BLaER1 (cell line): ENCODE measurements around the gene CERK.
A peak's percentile ranks its signal among the peaks of the same experiment; 100 is the strongest.
"Not testable (repeated sequence)": the region's sequence is repeated elsewhere in the genome, so short reads cannot be mapped to it uniquely, and the experiment has no call there.

ENCODE experiments used
- H3K27ac ChIP-seq: shearing (Covaris generic); formaldehyde crosslinking; 2 replicates; pipeline ENCODE4 v1.8.1; 2022
- H3K27me3 ChIP-seq: shearing (Covaris generic); formaldehyde crosslinking; 2 replicates; pipeline ENCODE4 v1.8.1; 2022
- H3K36me3 ChIP-seq: shearing (Covaris generic); formaldehyde crosslinking; 2 replicates; pipeline ENCODE4 v1.8.1; 2022
- H3K4me1 ChIP-seq: shearing (Covaris generic); formaldehyde crosslinking; 2 replicates; pipeline ENCODE4 v1.8.1; 2022
- H3K4me2 ChIP-seq: shearing (Covaris generic); formaldehyde crosslinking; 2 replicates; pipeline ENCODE4 v1.8.1; 2022
- H3K4me3 ChIP-seq: shearing (Covaris generic); formaldehyde crosslinking; 2 replicates; pipeline ENCODE4 v1.8.1; 2022
- H3K9ac ChIP-seq: shearing (Covaris generic); formaldehyde crosslinking; 2 replicates; pipeline ENCODE4 v1.8.1; 2022
- H3K9me3 ChIP-seq: shearing (Covaris generic); formaldehyde crosslinking; 2 replicates; pipeline ENCODE4 v1.8.1; 2022
- H4K20me1 ChIP-seq: shearing (Covaris generic); formaldehyde crosslinking; 2 replicates; pipeline ENCODE4 v1.8.1; 2022
- Cebpa-rat ChIP-seq: shearing (Covaris generic); IDR thresholded peaks from 2 replicates; pipeline ENCODE4 v1.8.1; 2022

Gene CERK

GRCh38 chr22:46649141-46650077 lies 88.6 kb downstream of the CERK start:
- peak overlapping the region; percentile 60 for H3K9ac ChIP-seq
- H3K4me3 ChIP-seq = 0 out of 2 replicates have a peak overlapping the region, but pooled peaks have one; percentile 23
- H3K9me3 ChIP-seq = no peaks in the 10 kb centered on the region; the same call in 1 of the 2 replicates
- H3K27me3 ChIP-seq = no peaks in the 10 kb centered on the region
- H3K36me3 ChIP-seq = peaks cover 43% of the 10 kb centered on the region
- H4K20me1 ChIP-seq = peaks cover 99% of the 10 kb centered on the region
- H3K4me1 ChIP-seq = peaks cover 97% of the 10 kb centered on the region
- no peak for TF ChIP-seq Cebpa-rat
- peak overlapping the region; percentile 95 for H3K4me2 ChIP-seq
- peak overlapping the region; percentile 76 for H3K27ac ChIP-seq

DNA sequence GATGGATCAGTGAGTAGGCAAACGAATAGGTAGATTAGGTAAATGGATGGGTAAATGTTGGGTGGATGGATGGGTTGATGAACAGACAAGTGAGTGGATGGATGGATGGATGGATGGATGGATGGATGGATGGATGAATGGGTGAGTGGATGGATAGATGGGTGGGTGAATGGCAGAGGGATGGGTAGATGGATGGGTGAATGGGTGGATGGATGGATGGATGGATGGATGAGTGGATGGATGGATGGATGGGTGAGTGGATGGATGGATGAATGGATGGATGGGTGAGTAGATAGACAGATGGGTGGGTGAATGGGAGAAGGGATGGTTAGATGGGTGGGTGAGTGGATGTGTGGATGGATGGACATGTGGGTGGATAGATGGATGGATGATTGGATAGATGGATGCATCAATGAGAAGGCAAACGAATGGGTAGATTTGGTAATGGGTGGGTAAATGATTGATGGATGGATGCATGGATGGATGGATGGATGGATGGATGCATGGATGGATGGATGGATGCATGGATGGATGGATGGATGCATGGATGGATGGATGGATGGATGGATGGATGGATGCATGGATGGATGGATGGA lies 89.7 kb downstream of the CERK start:
- Histone ChIP-seq H3K4me1 (peaks cover 91% of the 10 kb centered on the region), H3K36me3 (peaks cover 49% of the 10 kb centered on the region), H4K20me1 (peaks cover 100% of the 10 kb centered on the region), H3K4me2 (peak overlapping the region; percentile 95)
- not testable (repeated sequence) for H3K4me3 ChIP-seq, H3K27me3 ChIP-seq, H3K9me3 ChIP-seq, H3K9ac ChIP-seq, H3K27ac ChIP-seq

DNA sequence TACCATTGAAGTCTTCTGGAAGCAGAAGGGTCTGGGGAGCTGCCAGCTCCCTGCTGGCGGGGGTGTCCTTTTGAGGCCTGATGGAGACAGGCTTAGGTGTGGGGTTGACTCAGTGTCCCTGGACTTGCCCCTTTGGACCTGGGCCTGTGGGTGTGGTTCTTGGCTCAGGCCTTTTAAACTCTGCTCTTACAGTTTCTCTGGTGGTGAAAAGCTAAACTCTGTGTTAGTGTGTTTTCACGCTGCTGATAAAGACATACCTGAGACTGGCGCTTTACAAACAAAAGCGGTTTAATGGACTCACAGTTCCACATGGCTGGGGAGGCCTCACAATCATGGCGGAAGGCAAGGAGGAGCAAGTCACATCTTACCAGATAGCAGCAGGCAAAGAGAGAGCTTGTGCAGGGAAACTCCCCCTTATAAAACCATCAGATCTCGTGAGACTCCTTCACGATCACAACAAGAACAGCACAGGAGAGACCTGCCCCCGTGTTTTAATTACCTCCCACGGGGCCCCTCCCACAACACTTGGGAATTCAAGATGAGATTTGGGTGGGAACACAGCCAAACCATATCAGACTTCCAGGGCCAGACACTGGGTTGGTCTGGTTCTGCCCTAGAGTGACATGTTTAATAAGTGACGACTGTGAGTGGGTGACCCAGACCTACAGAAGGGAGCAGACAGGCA lies 91.4 kb downstream of the CERK start:
- TF ChIP-seq Cebpa-rat = no peak
- no peaks in the 10 kb centered on the region for H3K27me3 ChIP-seq
- peaks cover 93% of the 10 kb centered on the region for H4K20me1 ChIP-seq
- H3K4me1 ChIP-seq = peaks cover 82% of the 10 kb centered on the region
- peaks cover 44% of the 10 kb centered on the region for H3K36me3 ChIP-seq
- H3K4me3 ChIP-seq = no peak overlapping the region
- no peak overlapping the region for H3K27ac ChIP-seq
- peak overlapping the region; percentile 56 for H3K4me2 ChIP-seq
- no peaks in the 10 kb centered on the region; the same call in 1 of the 2 replicates for H3K9me3 ChIP-seq
- H3K9ac ChIP-seq = no peak overlapping the region

DNA sequence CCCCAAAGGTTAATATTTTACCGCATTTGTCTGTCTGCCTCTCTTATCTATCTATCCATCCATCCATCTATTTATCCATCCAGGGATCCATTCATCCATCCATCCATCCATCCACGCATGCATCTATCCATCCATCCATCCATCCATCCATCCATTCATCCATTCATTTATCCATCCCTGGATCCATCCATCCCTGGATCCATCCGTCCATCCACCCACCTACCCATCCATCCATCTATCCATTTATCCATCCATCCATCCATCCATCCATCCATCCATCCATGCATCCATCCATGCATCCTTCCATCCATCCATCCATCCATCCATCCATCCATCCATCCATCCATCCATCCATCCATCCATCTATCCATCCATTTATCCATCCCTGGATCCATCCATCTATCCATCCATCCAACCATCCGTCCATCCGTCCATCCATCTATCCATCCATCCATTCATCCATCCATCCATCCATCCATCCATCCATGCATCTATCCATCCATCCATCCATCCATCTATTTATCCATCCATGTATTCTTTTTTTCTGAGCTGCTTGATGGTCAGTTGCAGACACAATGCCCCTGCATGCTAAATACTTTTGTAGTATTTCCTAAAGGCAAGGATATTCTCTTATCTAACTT lies 95.1 kb downstream of the CERK start:
- not testable (repeated sequence) for H3K27ac ChIP-seq, H3K9me3 ChIP-seq, H3K4me3 ChIP-seq, H3K4me2 ChIP-seq, H3K27me3 ChIP-seq, H3K9ac ChIP-seq
- peaks cover 66% of the 10 kb centered on the region for H3K36me3 ChIP-seq
- peaks cover 83% of the 10 kb centered on the region for H3K4me1 ChIP-seq
- peaks cover 80% of the 10 kb centered on the region for H4K20me1 ChIP-seq

GRCh38 chr22:46641811-46642266 lies 96.2 kb downstream of the CERK start:
- Histone ChIP-seq H3K4me3 (peak overlapping the region; percentile 39; the same call in 1 of the 2 replicates), H4K20me1 (peaks cover 80% of the 10 kb centered on the region), H3K4me1 (peaks cover 85% of the 10 kb centered on the region), H3K9ac (peak overlapping the region; percentile 43; the same call in 1 of the 2 replicates), H3K9me3 (no peaks in the 10 kb centered on the region; the same call in 1 of the 2 replicates), H3K36me3 (peaks cover 63% of the 10 kb centered on the region), H3K27ac (peak overlapping the region; percentile 70; the same call in 1 of the 2 replicates), H3K27me3 (no peaks in the 10 kb centered on the region), H3K4me2 (peak overlapping the region; percentile 85)
- no peak for TF ChIP-seq Cebpa-rat

DNA sequence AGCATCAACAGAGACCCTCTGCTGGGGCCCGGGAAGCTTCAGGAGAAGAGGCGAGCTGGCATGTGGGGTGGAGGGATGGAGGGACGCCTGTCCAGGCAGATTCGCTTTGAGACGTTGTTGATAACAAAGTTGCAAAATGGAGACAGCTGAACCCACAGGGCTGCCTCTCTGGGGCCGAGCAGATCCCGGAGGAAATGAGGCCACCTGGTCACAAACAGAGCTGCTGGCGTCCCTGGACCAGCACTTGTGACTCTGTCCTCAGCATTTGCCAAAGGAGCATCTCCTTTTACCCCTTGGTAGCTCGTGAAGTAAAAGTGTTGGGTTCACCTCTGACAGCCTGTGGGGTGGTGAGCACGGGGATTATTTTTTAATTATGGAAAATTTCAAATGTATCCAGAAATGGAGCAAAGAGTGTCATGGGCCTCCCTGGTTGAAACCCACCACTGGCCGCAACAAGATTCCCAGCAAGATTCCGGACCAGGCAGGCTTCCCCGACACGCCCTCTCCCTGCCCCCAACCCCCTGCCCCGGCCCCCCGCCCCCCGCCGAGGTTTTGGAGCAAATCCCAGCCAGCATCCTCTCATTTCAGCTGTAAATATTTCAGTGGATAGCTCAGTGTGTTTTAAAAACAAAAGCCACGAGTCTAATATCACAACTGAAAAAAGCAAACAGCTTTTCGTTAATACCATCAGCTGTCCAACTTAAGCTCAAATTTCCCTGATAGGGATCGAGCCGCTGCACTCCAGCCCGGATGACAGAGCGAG lies 97.6 kb downstream of the CERK start:
- Histone ChIP-seq H4K20me1 (peaks cover 78% of the 10 kb centered on the region), H3K4me1 (peaks cover 83% of the 10 kb centered on the region), H3K4me2 (peak overlapping the region; percentile 90), H3K4me3 (peak overlapping the region; percentile 31), H3K9ac (peak overlapping the region; percentile 45; the same call in 1 of the 2 replicates), H3K27me3 (no peaks in the 10 kb centered on the region), H3K9me3 (no peaks in the 10 kb centered on the region), H3K27ac (peak overlapping the region; percentile 71), H3K36me3 (peaks cover 60% of the 10 kb centered on the region)
- TF ChIP-seq Cebpa-rat = no peak

DNA sequence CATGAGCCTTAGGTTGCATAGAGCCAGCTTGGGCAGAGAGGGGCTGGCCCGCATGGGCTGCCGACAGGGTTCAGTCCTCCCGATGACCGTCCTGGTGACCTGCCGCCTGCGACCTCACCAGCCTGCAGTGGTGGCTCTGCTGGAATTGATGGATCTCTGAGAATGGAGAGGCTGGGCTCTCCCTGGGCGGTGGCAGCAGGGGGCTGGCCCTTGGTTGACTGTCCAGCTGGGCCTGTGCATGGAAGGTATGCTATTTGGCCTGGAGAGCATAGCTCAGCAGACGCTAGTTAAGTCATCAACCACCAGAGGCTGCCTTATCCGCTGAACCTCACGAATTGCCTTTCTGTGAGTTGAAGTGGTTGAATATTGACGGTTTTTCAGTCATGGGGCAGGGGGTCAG lies 98.2 kb downstream of the CERK start:
- TF ChIP-seq Cebpa-rat = no peak

DNA sequence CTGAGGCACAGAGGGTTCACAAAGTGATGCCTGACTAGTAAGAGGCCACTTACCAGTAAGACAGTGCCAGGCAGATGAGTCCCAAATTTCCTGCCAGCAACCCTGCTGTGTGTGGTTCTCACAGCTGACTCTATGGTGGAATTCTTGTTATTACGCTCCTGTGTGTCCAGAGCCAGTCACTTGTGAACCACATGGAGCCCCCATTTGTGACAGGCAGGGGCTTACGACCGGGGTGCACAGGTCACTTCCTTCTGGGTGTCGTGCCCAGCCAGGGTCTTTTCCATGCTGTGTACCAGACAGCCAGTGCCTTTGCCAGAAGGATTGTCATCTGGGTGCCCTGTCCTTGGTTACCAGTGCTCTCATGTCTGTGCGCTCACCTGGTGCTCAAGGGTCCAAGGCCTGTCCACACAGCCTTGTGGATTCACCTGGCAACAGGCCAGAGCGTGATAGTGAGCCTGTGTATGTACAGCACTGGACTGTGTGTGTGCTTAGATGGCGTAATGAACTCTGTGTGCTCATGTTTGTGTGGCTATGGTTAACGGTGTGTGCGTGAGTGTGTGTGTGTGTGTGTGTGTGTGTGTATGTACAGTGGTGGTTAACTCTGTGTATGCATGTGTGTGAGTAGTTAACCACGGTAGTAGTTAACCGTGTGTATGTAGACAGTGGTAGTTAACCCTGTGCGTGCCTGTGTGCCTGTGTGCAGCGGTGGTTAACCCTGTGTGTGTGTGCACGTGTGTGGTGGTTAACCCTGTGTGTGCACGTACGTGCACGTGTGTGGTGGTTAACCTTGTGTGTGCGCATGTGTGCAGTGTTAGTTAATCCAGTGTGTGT lies 99.2 kb downstream of the CERK start:
- H3K9me3 ChIP-seq = no peaks in the 10 kb centered on the region
- H3K27me3 ChIP-seq = no peaks in the 10 kb centered on the region
- H4K20me1 ChIP-seq = peaks cover 69% of the 10 kb centered on the region
- H3K36me3 ChIP-seq = peaks cover 56% of the 10 kb centered on the region
- TF ChIP-seq Cebpa-rat = no peak
- H3K4me2 ChIP-seq = peak overlapping the region; percentile 90
- H3K4me1 ChIP-seq = peaks cover 79% of the 10 kb centered on the region
- H3K4me3 ChIP-seq = no peak overlapping the region
- H3K9ac ChIP-seq = no peak overlapping the region
- no peak overlapping the region for H3K27ac ChIP-seq

More for the DNA sequence above, 98.2 kb downstream of the CERK start:
- Histone ChIP-seq H3K36me3 (peaks cover 55% of the 10 kb centered on the region), H3K4me2 (peak overlapping the region; percentile 90), H4K20me1 (peaks cover 72% of the 10 kb centered on the region), H3K27me3 (no peaks in the 10 kb centered on the region), H3K4me3 (peak overlapping the region; percentile 31), H3K9ac (peak overlapping the region; percentile 45), H3K4me1 (peaks cover 77% of the 10 kb centered on the region), H3K9me3 (no peaks in the 10 kb centered on the region), H3K27ac (peak overlapping the region; percentile 71)
